Neural progenitor cell (in vitro differentiated cells): ENCODE measurements around the gene RRAS.

Source experiments
- EZH2 ChIP-seq: fragments of 200-600 bp; sonication (generic); IDR thresholded peaks from 2 replicates; pipeline ENCODE4 v1.6.1; 2017; ENCODE audit warnings: antibody characterized with exemption, mild to moderate bottlenecking, moderate library complexity
- TF ChIP-seq, protein P1 (sequence below): fragments of 200-600 bp; sonication (generic); IDR thresholded peaks from 2 replicates; pipeline ENCODE4 v1.5.1; 2017; ENCODE audit warnings: antibody characterized with exemption, mild to moderate bottlenecking

DNA sequence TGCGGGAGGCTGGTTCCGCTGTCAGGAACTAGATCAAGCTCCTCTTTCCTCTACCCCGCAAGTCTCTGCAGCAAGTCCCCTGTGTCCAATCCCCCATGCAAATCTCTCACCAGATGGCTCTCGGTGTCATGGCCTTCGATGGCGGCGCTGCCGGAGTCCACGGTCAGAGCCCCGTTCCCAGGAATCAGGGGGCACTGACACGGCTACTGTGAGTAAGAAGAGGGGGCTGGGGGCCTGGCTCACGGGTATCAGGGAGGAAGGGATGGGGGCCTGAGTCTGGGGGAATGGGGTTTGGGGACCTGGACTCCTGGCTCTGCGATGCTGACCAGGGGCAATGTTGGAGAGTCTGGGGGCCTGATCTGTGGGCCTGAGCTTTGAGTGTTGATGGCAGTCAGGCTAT is 6.1 kb upstream of the RRAS start:
- TF ChIP-seq, protein P1, sequence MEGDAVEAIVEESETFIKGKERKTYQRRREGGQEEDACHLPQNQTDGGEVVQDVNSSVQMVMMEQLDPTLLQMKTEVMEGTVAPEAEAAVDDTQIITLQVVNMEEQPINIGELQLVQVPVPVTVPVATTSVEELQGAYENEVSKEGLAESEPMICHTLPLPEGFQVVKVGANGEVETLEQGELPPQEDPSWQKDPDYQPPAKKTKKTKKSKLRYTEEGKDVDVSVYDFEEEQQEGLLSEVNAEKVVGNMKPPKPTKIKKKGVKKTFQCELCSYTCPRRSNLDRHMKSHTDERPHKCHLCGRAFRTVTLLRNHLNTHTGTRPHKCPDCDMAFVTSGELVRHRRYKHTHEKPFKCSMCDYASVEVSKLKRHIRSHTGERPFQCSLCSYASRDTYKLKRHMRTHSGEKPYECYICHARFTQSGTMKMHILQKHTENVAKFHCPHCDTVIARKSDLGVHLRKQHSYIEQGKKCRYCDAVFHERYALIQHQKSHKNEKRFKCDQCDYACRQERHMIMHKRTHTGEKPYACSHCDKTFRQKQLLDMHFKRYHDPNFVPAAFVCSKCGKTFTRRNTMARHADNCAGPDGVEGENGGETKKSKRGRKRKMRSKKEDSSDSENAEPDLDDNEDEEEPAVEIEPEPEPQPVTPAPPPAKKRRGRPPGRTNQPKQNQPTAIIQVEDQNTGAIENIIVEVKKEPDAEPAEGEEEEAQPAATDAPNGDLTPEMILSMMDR = no peak
- no peak for TF ChIP-seq EZH2
